ENCODE measurements around the gene CELF4.

DNA sequence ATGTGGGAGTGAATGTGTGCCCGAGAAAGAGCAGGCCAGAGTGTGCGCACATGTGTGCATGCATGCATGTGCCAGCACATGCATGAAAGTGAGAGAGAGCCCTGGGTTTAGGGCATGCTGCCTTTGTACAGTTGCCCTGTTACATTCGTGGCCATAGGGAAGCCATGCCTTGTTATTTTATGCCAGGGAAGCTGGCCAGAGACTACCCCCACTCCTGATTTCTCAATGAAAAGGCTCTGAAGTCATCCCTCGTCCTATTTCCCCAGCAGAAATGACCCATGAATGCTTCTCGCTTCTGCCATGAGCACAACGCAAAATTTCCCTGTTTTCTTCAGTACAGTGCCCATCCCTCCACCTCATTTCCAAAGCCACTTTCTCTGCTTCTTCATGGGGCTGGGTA, 143.0 kb downstream of the CELF4 start:
- TF ChIP-seq EZH2 (IDR thresholded peaks at IDR 0.05) (no peak), POLR2AphosphoS5 (IDR thresholded peaks at IDR 0.05; ENCODE audit: borderline replicate concordance, low read depth, low read length) (no peak), FOXP2 (optimal IDR thresholded peaks at IDR 0.05; ENCODE audit: control extremely low read depth, extremely low read length, insufficient read depth) (no peak)

All from SK-N-MC (cell line).